ENCODE results near the gene TMEM247.
"Not testable (repeated sequence)": the region's sequence is repeated elsewhere in the genome, so short reads cannot be mapped to it uniquely, and the experiment has no call there.

TMEM247 gene

GRCh38 chr2:46459694-46460093, 19.7 kb upstream of the TMEM247 start:
- DNase-seq: no peak

GRCh38 chr2:46460241-46460921, 19.0 kb upstream of the TMEM247 start:
- DNase-seq: no peak

DNA sequence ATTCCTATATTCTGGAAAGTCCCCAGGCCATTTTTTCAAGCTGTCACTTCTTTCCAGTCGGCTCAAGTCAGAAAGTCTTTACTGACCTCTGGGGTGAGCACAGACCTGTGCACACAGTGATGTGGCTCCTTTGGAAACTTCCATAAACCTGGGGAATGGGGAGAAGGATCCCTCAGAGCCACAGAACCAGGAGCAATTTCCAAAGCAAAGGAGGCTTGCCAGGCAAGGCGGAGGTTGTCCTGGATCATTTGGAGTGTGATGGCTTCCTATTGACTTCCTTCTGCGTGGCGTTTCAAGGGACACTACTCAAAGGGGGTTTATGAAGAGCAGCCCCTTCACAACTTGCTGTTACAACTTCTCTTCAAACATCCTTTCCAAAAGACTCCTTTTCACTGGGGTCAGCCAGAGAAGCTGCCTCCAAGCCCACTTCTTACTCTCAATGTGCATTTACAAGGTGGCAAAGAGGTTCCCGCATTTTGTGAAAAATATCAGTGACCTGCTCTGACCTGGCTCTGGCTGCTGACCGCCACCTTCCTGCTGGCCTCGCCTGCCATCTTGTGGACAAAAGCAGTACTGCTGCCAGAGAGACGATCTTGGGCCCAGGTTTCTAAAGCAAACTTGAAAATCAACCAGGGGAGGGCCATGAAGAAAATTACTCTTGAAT, 18.2 kb upstream of the TMEM247 start:
- DNase-seq: peak; percentile 87 to 89

DNA sequence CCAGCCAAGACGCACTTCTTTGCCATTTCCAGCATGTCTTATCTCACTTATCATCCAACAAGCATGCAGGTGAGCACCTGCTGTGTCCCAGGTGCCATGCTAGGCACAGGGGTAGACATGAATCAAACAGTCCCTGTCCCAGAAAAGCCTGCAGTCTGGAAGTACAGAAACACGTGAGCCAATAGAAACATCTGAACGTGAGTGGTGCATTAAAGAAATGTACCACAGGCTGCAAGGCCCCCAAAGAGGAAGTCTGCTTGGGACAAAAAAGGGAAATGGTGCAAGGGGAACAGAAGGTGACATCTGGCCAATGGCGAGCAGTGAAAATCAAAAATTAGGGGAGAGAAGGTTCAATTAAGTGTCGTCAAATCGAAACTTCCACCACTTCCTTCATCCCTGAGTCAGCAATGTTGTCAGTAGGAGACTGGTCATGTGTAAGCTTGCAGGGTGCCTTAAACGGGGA, 17.6 kb upstream of the TMEM247 start:
- DNase-seq: no peak

DNA sequence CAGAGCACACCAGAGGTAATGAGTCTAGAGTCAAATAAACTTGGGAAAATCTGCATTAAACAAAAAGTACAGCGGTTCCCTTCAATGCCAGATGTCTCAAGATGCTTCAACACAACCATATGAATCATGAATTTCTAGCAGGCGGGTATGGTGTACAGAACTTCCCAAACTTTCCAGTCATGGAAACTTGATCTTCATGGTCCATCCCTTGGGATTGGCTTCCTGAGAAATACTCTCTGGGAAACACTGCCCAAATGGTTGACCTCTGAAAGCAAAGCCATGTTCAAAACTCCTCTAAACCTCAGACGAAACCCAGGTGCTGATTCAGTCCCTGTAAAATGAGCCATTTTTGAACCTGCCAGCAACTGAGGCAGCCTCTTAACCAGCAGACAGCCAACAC, 16.4 kb upstream of the TMEM247 start:
- no peak for DNase-seq

DNA sequence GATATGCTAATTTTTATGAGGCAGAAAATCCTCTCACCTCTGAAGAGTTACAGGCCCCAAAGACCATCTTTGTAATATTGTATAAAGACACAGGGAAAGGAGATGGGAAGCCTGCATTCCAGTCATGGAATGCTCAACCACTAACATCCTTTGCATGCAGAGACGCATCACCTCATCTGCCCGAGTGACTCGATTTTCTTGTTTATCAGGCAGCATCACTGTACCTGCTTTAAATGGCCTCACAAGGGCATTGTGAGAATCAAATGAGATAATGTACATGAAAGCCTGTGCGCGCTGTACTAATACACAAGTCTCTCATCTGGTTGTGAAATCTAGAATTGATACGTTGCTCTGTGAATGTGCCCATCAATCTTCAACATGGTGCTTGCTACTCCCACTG, 10.2 kb upstream of the TMEM247 start:
- no peak for DNase-seq

GRCh38 chr2:46469700-46470099, 9.7 kb upstream of the TMEM247 start:
- no peak for DNase-seq

DNA sequence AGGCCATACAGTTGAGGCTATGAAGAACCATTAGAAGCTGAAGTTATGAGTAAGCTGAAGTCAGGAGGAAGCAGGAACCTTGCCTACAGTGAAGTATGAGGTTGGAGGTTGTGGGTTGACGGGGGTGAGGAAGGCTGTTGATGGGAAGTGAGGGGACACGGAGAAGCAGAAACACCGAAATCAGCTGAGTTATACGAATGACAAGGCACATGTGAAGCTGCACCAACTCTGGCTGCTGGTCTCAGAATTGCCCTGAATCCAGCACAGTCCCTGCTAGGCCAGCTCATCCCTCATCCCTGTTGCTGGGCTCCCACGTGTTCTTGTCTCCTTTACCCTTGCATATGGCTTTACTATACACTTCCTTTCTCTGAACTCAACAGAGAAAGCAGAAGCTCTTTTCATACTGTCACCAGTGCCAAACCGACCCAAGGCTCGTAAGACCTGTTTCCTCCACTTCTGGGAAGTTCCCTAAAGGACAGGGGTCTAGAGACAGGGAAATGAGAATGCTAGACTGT, 9.2 kb upstream of the TMEM247 start:
- peak in 1 of 2 experiments; percentile 31 for DNase-seq

- DNase-seq: no peak
Observed at GRCh38 chr2:46471019-46471583, 8.3 kb upstream of the TMEM247 start.

GRCh38 chr2:46471697-46472096, 7.7 kb upstream of the TMEM247 start:
- DNase-seq: no peak

DNA sequence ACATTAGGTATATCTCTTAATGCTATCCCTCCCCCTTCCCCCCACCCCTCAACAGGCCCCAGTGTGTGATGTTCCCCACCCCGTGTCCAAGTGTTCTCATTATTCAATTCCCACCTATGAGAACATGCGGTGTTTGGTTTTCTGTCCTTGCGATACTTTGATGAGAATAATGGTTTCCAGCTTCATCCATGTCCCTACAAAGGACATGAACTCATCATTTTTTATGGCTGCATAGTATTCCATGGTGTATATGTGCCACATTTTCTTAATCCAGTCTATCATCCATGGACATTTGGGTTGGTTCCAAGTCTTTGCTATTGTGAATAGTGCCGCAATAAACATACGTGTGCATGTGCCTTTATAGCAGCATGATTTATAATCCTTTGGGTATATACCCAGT, 7.2 kb upstream of the TMEM247 start:
- not testable (repeated sequence) for DNase-seq

GRCh38 chr2:46477462-46477861, 1.9 kb upstream of the TMEM247 start:
- DNase-seq: not testable (repeated sequence)

DNA sequence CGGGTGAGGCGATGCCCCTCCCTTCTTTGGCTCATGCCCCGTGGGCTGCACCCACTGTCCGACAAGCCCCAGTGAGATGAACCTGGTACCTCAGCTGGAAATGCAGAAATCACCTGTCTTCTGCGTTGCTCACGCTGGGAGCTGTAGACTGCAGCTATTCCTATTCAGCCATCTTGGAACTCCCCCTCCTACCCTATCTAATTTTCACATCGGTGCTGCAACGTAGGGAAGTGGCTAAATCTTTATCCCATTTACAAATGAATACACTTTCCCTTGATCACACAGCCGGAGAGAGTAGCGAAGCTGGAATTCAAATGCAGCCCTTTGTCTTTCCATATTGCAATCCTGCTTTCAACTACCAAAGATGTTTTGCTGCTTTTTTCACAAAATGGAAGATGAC, 1.4 kb upstream of the TMEM247 start:
- DNase-seq: no peak

DNA sequence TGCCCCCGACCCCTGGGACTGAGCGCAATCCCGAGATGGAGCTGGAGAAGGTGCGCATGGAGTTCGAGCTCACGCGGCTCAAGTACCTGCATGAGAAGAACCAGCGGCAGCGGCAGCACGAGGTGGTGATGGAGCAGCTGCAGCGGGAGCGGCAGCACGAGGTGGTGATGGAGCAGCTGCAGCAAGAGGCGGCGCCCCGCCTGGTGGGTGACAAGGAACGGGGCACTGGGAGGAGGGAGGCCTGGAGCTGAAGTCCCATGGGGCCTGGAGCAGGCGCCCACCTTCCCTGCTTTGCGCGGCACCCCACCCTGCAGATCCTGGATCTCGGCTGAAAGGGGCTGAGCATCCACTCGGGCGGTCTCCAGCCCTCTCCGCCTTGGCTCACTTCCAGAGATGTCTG, 1.2 kb downstream of the TMEM247 start:
- DNase-seq: no peak

DNA sequence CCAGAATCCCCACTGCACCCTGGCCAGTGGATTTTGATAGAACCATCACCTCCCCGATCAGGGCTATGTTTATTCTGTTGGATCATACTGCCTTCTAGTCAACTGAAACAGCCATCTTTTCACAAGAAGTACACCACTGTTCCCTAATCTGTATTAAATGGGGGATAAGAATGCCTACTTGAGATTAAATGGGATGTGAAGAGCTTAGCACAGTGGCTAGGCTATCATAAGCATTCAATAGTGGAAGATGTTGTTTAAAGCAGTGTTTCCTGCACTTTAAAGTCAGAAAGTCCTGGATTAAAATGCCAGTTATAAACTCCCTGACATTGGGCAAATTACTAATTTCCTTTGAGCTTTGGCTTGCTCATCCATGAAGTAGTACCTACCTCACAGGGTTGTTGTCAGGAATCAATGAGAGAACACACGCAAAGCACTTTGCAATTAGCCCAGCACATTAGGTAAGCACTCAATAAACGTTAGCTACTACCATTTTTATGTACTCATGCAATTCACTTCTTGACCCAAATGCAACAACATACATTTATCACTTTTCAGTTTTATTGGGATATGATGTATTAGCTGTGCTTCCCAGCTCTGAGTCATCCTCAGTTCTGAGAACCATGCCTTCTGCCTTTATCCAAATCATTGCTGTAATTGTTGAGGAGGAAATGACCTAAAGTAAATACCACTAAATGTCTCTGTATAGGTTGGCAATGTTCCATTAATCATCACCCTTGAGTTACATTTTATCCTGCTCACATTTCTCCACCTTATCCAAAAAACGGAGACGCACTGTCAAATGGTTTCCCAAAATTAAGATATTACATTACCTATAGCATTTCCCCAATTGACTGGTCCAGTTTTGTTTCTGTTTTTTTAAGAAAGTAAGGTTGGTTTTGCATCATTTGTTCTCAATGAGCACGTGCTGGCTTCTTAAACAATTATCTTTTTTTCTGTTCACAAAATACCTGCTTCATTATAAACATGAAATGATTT, 2.1 kb downstream of the TMEM247 start:
- DNase-seq: no peak

DNA sequence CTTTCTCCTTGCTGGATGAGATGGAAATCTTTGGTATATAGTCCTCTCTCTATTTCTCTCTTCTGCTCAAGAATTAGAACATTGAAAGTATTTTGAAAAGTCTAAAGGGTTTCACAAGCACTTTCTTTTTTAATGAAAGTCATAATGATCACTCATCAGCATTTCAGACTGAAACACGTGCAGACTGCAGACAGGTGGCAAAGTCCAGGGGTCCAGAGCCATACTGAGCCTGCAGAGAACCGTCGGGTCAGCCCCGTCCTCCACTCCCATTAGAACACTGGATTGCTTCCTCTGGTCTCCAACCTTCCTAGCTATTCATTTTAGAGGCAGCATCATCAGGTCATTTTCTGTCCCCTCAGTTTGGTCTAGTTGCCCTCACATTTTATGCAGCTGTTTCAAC, 3.1 kb downstream of the TMEM247 start:
- DNase-seq: no peak

DNA sequence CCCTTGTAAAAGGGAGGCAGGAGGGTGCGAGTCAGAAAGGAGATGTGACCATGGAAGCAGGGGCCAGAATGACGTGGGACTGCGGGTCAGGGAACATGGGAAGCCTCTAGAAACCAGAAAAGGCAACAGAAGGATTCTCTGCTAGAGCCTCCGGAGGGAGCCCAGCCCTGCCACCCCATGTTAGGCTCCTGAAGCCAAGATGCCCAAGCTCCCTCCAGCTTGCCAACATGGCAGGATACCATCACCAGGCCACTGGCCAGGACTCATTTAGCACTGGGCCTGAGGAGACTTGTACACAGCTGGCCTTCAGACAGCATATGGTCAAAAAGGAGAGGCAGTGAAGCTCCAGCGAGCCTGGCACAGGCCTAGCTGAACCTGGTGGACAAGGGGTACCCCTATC, 5.6 kb downstream of the TMEM247 start:
- no peak for DNase-seq

GRCh38 chr2:46486436-46486835, 7.1 kb downstream of the TMEM247 start:
- DNase-seq: no peak

GRCh38 chr2:46487667-46488335, 8.4 kb downstream of the TMEM247 start:
- no peak for DNase-seq

DNA sequence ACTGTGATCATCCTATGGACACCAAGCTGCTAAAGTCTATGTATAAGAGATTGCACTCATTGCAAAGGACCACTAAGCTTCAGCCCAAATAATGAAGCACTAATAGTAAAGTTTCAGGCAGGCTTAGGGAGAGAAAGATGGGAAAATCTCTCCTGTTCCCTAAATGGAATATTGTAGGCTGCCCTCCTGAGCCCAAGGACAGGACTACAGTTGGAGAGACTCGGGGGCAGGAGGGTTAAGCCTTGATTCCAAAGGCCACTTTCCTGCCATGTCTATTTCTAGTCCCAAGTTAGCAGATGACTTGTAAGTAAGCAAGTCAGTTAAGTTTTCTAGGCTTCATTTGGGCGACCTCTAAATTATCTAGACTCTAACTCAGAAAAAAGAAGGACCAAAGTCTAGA, 9.0 kb downstream of the TMEM247 start:
- DNase-seq: no peak

- DNase-seq: no peak
Observed at GRCh38 chr2:46489423-46490174, 10.2 kb downstream of the TMEM247 start.
